SH-SY5Y (cell line): ENCODE results near the gene IL10RB.

ENCODE experiments used
- GATA2 ChIP-seq: IDR thresholded peaks from 2 replicates; pipeline ENCODE4 v1.6.1; 2011; ENCODE audit warnings: mild to moderate bottlenecking, low read depth, low read length
- GATA3 ChIP-seq: IDR thresholded peaks from 2 replicates; pipeline ENCODE4 v1.6.1; 2011; ENCODE audit warnings: low read depth, mild to moderate bottlenecking, low read length, moderate library complexity

IL10RB gene

DNA sequence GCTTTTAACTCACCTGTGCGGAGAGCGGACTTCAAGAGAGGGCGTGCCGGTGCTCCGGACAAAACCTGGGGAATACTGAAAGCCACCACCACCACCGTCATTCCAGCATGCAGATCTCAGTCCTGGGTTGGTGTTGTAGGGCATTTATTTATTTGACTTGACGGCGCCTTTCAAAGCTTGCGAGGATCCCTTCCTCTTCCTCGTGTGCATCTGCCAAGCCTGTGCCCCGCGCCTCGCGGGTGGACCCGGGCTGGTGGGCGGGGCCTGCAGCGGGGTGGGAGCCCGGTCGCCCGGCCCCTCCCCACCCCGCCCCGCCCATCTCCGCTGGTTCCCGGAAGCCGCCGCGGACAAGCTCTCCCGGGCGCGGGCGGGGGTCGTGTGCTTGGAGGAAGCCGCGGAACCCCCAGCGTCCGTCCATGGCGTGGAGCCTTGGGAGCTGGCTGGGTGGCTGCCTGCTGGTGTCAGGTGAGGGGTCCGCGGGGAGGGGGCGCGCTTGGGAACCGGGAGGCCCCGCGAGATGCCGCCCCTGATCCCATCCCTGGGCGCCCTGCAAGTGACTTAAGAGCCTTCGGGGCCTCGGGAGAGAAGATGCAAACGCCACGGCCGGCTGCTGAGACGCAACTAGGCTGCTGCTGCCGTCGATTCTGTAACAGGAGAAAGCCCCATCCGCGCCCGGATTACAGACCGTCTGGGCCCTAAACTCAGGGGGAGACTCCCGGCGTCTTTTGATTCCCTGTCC, at the start of gene IL10RB:
Gene IL10RB, plus strand, starts transcription at position 318 of the 739 bp plus-strand sequence. Its CDS starts 99 bp downstream, at position 417.
- no peak for TF ChIP-seq GATA3
- TF ChIP-seq GATA2: no peak

DNA sequence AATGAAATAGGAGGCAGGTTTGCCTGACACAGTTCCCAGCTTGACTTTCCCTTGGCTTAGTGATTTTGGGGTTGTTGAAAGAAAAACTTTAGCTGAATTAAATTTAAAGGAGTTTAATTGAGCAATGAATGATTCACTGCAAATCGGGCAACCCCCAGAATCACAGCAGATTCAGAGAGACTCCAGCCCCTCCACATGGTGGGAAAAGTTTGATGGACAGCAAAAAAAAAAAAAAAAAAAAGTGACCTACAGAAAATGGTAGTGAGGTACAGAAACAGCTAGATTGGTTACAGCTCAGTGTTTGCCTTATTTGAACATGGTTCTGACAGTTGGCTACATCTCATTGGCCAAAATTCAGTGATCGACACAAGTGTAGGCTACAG, 49.0 kb upstream of the IL10RB start:
- no peak for TF ChIP-seq GATA2
- no peak for TF ChIP-seq GATA3

DNA sequence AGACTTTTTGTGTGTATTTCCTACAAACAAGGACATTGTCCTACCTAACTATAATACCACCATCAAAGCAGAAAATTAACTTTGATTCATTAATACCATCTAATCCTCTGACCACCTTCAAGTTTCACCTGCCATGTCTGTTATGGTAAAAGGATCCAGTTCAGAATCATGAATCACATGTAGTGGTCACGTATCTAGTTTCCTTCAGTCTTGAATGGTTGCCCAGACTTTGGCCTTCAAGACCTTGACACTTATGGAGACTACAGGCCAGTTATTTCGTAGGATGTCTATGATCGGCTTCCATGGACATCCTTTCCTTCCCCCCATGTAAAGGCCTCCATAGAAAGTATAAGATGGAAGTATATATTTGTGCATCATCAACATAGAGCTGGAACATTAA, 46.9 kb upstream of the IL10RB start:
- TF ChIP-seq GATA3: no peak
- no peak for TF ChIP-seq GATA2

DNA sequence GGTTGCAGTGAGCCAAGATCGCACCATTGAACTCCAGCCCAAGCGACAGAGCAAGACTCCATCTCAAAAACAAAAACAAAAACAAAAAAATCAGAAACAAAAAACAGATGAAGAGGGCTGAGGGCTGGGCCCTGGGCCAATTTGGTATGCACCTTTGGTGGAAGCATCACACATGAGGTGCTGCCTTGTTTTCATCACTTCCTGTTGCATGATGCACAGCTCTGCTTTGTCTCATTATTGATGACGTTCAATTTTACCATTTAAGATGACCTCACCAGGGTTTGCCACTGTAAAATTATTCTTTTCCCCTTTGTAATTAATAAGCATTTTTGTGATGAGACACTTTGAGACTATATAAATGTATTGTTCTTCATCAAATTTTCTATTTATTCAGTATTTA, 46.2 kb upstream of the IL10RB start:
- no peak for TF ChIP-seq GATA2
- no peak for TF ChIP-seq GATA3

DNA sequence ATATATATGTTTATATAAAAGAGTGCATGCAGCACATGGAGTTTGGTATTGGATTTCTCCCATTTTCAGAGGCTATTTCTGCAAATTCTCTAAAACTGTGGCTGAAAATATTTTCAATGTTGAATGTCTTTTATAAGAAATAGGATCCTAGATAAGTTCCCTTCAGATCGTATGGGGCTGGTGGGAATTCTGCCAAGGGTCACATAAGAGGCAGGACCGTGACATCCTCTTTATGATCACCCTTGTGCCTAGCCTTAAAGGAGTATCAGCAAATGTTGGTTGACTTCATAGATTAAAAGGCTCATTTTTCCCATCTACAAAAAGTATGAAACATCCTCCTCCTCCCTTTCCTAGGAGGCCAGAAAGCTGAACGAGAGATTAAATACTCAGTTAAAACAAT, 37.7 kb upstream of the IL10RB start:
- TF ChIP-seq GATA3 (no peak), GATA2 (no peak)

DNA sequence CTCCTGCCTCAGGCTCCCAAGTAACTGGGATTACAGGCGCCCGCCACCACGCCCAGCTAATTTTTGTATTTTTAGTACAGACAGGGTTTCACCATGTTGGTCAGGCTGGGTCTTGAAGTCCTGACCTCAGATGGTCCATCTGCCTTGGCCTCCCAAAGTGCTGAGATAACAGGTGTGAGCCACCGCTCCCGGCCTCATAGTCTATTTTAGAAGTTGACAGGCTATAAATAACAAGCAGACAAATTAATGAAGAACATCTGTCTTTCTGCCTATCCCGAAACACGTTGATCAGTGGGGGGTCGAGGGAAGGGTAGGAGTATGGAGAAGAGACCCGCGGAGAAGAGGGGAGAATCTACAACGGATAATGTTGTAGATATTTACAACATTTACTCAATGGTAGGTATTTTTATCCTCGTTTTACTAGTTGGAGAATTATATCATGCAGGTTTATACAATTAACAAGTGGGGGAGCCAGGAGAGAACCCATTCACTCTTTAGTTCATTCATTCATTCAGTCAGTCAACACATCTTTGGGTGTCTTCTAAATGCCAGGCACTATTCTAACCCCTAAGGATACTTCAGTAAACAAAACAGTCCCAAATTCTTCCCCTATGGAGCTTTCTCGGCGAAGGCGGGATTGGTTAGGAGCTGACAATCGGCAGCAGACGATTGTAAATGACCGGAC, 36.9 kb upstream of the IL10RB start:
- TF ChIP-seq GATA2 (no peak), GATA3 (no peak)

DNA sequence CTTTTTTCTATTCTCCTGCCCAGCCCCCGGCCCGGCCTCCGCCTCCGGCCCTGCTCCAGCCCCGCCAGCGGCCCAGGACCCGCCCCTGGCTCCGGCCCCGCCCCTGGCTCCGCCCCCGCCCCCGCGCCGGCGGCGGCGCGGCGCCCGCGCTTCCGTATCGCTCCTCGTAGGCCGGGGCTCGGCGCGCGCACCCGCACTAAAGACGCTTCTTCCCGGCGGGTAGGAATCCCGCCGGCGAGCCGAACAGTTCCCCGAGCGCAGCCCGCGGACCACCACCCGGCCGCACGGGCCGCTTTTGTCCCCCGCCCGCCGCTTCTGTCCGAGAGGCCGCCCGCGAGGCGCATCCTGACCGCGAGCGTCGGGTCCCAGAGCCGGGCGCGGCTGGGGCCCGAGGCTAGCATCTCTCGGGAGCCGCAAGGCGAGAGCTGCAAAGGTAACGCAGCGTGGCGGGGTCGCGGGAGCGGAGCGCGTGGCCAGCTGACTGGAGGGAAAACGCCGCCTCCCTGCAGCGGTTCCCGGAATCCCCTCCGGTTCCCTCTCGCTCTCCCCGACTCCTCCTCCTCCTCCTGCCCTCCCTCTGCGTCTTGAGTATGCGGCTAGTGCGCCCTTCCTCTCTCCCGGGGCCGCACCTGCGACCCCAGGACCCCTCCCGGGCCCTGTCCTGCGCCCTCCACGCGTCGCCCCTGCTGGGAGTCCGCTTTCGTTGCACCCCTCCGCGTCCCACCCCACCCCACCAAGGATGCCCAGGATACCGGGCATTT, 36.2 kb upstream of the IL10RB start, which contains the start of gene IFNAR2:
Gene IFNAR2, plus strand, starts transcription at position 155 of the 761 bp plus-strand sequence. CDS start 11,985 bp downstream, outside the sequence.
- no peak for TF ChIP-seq GATA3
- TF ChIP-seq GATA2: no peak

DNA sequence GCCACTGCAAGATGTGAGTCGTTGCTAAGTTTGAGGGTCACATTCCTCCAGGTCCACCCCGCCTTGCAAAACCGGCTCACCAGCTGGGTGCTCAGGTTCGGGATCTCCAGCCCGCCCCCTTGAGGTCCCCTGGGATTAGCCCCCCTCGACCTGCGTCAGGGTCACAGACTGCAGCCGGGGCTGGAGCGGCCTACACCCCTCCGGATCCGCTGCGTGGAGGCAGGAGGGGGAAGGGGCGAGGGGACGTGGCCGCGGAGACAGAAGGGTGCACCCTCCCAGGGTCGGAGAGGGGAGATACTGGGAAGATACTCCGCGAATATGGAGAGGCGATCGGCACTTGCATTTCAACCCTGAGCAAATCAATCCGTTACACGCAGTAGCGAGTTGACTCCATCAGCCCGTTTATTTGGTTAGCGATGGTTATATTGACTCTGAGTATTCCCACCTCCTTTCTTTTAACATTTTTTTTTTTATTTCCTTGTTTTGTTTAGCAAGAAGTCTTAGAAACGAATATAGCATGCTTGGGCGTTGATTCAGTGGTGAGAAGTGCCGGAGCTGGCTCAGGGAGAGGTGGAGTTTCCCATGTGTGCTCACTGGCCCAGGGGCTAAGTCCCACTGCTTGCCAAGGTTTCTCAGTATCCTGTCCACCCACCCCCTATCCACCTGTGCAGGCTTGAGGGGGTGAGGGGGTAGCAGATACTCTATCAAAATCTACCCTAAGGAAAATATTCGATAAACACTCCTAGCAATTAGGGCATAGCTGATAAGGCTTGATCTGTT, 35.4 kb upstream of the IL10RB start:
- TF ChIP-seq GATA3: no peak
- no peak for TF ChIP-seq GATA2

DNA sequence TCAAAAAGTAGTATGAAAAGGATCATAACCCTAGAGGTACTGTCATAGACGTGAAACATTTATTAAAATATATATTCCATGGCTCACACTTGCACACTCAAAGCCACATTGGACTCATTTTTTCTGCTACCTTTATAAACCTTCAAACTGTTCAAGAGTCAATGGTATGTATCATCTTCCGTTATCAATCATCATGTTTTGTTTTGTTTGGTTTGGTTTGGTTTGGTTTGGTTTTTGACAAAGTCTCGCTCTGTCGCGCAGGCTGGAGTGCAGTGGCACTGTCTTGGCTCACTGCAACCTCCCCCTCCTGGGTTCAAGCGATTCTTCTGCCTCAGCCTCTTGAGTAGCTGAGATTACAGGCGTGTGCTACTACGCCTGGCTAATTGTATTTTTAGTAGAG, 34.6 kb upstream of the IL10RB start:
- TF ChIP-seq GATA2: no peak

DNA sequence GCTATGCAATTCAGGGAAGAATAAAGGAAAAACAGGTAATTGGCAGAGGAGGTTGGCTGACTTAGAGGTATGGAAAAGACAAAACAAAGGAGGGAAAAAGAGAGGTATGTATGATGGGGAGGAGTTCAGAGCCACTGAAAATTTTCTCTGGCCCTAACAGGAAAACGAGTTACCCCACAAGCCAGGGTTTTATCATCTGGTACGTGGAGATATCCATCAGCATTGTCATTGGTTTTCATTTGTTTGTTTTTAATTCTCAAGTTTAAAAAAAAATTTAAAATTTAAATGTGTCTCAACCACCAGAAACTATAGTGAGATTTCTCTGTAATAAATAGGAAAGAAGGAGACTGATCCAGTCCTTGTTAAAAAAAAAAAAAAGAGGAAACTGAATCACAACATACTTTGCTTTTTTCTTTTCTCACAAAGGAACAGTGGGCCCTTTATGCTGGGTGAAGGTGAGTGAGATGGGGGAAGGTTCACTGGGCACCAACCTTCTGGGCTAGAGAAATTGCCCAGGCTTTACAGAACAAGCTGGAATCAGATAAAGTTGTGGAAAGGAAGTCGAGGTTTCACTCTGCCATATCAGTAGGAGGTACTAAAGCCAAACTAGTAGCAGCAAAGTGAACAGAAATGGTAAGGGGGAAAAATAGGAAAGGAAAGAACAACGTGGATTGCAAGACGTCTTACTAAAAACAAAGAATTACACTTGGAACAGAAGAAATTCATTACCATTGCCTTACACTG, 33.7 kb upstream of the IL10RB start:
- TF ChIP-seq GATA2 (no peak), GATA3 (no peak)

DNA sequence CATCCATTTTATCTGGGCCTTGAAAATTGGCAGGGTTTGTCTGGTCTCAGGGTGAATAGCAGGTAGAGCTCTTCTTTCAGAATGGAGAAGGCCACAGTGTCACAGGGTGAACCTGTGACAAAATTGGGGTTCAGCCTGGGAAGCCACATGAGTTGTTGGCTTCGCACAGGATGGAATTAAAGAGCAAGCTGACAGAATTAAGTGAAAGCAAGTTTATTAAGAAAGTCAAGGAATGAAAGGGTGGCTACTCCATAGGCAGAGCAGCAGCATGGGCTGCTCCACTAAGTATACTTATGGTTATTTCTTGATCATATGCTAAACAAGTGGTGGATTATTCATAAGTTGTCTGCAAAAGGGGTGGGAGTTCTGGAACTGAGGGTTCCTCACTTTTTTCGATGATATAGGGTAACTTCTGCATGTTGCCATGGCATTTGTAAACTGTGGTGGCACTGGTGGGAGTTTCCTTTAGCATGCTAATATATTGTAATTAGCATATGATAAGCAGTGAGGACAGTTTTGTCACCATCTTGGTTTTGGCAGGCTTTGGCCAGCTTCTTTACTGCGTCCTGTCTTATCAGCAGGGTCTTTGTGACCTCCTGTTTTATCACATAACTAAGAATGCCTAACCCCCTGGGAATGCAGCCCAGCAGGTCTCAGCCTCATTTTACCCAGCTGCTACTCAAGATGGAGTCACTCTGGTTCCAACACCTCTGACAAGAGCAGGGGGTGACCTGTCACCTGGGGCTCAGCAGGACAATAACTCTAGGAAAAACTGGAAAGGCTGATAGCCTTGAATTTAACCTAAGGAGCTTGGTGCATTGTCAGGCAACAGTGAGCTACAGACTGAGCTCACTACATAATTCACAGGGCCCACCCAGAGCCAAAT, 31.3 kb upstream of the IL10RB start:
- TF ChIP-seq GATA3: no peak
- no peak for TF ChIP-seq GATA2

DNA sequence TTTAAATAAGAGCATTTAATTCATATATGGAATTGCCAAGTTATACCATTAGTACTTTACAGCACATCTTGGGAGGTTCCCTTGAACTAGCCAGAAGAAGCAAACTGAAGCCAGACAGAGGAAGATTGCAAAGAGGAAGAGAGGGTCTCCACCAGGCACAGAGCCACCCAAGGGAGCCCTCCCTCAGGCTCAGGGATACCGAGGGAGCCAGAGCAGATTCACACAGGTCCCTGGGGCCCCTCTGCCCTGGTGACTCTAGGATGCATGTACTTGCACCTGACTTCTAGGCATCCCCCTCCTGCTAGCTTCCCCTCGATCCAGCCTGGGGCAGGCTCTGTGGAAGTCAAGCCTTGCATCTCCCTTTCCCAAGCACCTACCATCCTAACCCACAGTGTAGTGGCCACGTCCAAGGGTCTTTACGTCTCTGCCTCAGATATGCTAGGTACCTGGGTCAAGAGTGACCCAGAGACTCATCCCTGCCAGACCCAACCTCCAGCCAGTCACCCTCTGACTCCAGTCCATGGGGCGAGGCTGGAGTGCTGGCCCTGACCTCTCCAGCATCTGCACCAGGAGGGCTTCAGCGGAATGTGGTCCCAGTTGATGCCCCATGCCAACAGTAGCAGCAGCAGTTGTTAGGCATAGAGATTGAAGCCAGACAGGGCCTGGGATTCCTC, 30.0 kb upstream of the IL10RB start:
- no peak for TF ChIP-seq GATA2
- TF ChIP-seq GATA3: no peak

DNA sequence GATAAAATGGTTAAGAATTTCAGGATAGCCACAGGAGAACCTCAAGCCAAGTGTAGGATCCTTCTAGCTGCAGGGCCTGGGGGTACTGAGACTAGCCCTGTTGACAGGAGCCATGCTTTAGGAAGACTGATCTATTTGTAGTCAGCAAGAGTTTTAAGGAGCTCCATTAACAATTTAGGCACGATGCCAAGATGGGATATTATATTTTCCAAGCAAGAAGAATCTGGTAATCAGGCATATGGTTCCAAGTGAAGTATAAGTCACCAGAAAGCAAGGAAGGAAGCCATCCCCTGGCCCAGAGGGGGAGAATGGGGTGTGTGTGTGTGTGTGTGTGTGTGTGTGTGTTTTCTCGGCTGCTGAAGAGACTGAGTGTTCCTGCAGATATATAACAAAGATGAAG, 29.4 kb upstream of the IL10RB start:
- TF ChIP-seq GATA2 (no peak), GATA3 (no peak)
